Heart left ventricle (tissue), 13 donors: ENCODE data around the gene SMARCAL1.

Experiments
- CTCF ChIP-seq, 12 donors: fragments of 200-600 bp; sonication (generic) in 4 of 12; IDR thresholded peaks; one replicate each; pipeline versions ENCODE4 v1.5.0 to v1.8.0; 2018 to 2022; ENCODE audit warnings: antibody characterized with exemption in 12 of 12, mild to moderate bottlenecking in 5 of 12
- POLR2A ChIP-seq, 2 donors: fragments of 450-650 bp; IDR thresholded peaks; one replicate each; pipeline ENCODE4 v1.6.1; 2017; ENCODE audit warnings: antibody characterized with exemption in 2 of 2, mild to moderate bottlenecking in 2 of 2, moderate library complexity in 2 of 2
- donor health status: ischemic (EF 13 %, LVEDD 7.1; RV severe dilation, severe dysfunction).
- donor health status: DM: no; HTN: yes; CAD: no.
- donor health status: DM: no; HTN: no; CAD: no.
- donor health status: ischemic (EF 25% LVEDD 6.9; RV normal size, moderate dysfunction).
- donor health status: ischemic (EF 25% LVEDD 5.7; RV mildly dilated, moderate dysfunction).
- donor health status: ischemic (EF 35%, LVEDD 5.7; RV mildly dilated, moderate dysfunction).
- donor health status: nonischemic (EF 11% LVEDD 7.7; RV severe dilation, severe dysfunction).
- donor health status: DM: yes; HTN: yes; CAD: no.
- donor health status: PGD.
- donor health status: ischemic (EF 29% LVEDD 5.4; RV normal size, mild dysfunction).
- donor health status: nonischemic (EF 23%, LVEDD 6.1; RV moderate dilation, normal function).

GRCh38 chr2:216431531-216431856 is 19.2 kb downstream of the SMARCAL1 start:
- TF ChIP-seq CTCF (IDR thresholded peaks at IDR 0.05): no peak
- no peak for TF ChIP-seq POLR2A (IDR thresholded peaks at IDR 0.05)
